Measurements from ENCODE around the gene KIF26B.

- no peak for TF ChIP-seq CTCF (optimal IDR thresholded peaks at IDR 0.05 in 1 of 3, IDR thresholded peaks at IDR 0.05 in 1 of 3, conservative IDR thresholded peaks at IDR 0.05 in 1 of 3; ENCODE audit: extremely low read depth in 1 of 3, insufficient read depth in 2 of 3, low read length in 3 of 3)
- no peak for TF ChIP-seq EZH2 (IDR thresholded peaks at IDR 0.05; ENCODE audit: low read length)
Observed at GRCh38 chr1:245558069-245558468, 403.3 kb downstream of the KIF26B start.
